ENCODE results near the gene CRYBB2. TPM values are rescaled to one million over a fixed set of nuclear protein-coding genes. Genes with fewer than 3 reads are reported as not detected.

The CRYBB2 gene
- total RNA-seq, 1 experiment from 2014 or later, result 0.39 TPM

DNA sequence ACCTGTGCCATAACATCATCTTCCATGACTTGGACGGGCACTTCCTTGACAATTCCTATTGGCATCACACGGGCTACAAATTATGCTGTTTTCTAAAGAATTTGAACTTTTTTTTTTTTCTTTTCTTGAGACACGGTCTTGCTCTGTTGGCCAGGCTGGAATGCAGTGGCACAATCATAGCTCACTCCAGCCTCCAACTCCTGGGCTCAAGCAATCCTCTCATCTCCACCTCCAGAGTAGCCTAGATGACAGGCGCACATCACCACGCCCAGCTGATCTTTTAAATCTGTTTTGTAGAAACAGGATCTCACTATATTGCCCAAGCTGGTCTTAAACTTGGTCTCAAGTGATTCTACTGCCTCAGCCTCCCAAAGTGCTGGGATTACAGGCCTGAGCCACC is 23.1 kb upstream of the CRYBB2 start:
- BruUV-seq (replicated peaks), result no TSS peak
- in situ Hi-C loops (cut with HindIII; ENCODE audit: low pct_unique_long_range_greater_than_20kb, low sequenced_read_pairs), result no loop called here
- POLR2A ChIA-PET, result no interaction called here
- no peak for ATAC-seq
- H3K36me3 ChIP-seq (ENCODE audit: control insufficient read depth, insufficient read depth, low read length), result no peaks in the 10 kb centered on the region; the same call in 1 of the 2 replicates
- no peaks in the 10 kb centered on the region for H3K4me1 ChIP-seq (ENCODE audit: control insufficient read depth, insufficient read depth, low read length)
- no peak for DNase-seq (ENCODE audit: low read depth, low spot score)
- H3K9me3 ChIP-seq (ENCODE audit: control insufficient read depth, insufficient read depth, low read depth, low read length), result no peaks in the 10 kb centered on the region
- no peaks in the 10 kb centered on the region for H3K27me3 ChIP-seq (ENCODE audit: control insufficient read depth, insufficient read depth, low read length)
- TF ChIP-seq, protein P1, sequence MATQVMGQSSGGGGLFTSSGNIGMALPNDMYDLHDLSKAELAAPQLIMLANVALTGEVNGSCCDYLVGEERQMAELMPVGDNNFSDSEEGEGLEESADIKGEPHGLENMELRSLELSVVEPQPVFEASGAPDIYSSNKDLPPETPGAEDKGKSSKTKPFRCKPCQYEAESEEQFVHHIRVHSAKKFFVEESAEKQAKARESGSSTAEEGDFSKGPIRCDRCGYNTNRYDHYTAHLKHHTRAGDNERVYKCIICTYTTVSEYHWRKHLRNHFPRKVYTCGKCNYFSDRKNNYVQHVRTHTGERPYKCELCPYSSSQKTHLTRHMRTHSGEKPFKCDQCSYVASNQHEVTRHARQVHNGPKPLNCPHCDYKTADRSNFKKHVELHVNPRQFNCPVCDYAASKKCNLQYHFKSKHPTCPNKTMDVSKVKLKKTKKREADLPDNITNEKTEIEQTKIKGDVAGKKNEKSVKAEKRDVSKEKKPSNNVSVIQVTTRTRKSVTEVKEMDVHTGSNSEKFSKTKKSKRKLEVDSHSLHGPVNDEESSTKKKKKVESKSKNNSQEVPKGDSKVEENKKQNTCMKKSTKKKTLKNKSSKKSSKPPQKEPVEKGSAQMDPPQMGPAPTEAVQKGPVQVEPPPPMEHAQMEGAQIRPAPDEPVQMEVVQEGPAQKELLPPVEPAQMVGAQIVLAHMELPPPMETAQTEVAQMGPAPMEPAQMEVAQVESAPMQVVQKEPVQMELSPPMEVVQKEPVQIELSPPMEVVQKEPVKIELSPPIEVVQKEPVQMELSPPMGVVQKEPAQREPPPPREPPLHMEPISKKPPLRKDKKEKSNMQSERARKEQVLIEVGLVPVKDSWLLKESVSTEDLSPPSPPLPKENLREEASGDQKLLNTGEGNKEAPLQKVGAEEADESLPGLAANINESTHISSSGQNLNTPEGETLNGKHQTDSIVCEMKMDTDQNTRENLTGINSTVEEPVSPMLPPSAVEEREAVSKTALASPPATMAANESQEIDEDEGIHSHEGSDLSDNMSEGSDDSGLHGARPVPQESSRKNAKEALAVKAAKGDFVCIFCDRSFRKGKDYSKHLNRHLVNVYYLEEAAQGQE (IDR thresholded peaks at IDR 0.05; ENCODE audit: insufficient read depth in 1 of 2, low read depth in 2 of 2, low read length in 1 of 2), result no peak
- no peak for TF ChIP-seq SIN3A (IDR thresholded peaks at IDR 0.05; ENCODE audit: borderline replicate concordance, insufficient read depth, low read depth, low read length)
- TF ChIP-seq TCF7L2 (IDR thresholded peaks at IDR 0.05; ENCODE audit: low read depth, low read length), result no peak
- TF ChIP-seq POLR2AphosphoS5 (IDR thresholded peaks at IDR 0.05; ENCODE audit: low read depth, low read length), result no peak
- TF ChIP-seq, protein P2, sequence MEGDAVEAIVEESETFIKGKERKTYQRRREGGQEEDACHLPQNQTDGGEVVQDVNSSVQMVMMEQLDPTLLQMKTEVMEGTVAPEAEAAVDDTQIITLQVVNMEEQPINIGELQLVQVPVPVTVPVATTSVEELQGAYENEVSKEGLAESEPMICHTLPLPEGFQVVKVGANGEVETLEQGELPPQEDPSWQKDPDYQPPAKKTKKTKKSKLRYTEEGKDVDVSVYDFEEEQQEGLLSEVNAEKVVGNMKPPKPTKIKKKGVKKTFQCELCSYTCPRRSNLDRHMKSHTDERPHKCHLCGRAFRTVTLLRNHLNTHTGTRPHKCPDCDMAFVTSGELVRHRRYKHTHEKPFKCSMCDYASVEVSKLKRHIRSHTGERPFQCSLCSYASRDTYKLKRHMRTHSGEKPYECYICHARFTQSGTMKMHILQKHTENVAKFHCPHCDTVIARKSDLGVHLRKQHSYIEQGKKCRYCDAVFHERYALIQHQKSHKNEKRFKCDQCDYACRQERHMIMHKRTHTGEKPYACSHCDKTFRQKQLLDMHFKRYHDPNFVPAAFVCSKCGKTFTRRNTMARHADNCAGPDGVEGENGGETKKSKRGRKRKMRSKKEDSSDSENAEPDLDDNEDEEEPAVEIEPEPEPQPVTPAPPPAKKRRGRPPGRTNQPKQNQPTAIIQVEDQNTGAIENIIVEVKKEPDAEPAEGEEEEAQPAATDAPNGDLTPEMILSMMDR (IDR thresholded peaks at IDR 0.05), result no peak
- no peak overlapping the region for H3K27ac ChIP-seq (ENCODE audit: low read length)
- CTCF ChIA-PET, result no interaction called here
- intact Hi-C loops (cut with micrococcal nuclease; ENCODE audit: unreplicated experiment), result no loop called here
- H3K4me3 ChIP-seq (ENCODE audit: low read depth in 2 of 2, low read length in 2 of 2), result no peak overlapping the region

DNA sequence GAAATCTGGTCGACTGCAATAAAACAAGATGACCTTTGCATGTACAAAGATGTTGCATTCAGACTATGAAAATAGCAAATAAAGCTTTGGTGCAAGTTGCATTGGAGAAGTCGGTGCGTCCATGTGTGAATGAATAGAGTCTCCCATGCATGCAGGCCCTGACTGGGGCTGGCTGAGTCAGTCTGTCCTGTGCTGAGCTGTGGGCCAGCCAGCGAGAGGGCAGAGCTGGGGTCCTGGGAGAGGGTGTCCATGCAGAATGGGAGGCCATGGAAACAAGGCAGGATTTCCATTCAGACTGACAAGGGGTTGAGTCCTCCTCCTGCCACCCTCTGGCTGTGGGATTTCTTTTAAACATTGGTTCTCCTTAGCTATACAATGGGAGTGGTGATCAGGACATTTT is 22.1 kb upstream of the CRYBB2 start:
- Histone ChIP-seq H3K27me3 (ENCODE audit: control insufficient read depth, insufficient read depth, low read length) (no peaks in the 10 kb centered on the region), H3K4me3 (ENCODE audit: low read depth in 2 of 2, low read length in 2 of 2) (no peak overlapping the region), H3K4me1 (ENCODE audit: control insufficient read depth, insufficient read depth, low read length) (no peaks in the 10 kb centered on the region), H3K27ac (ENCODE audit: low read length) (no peak overlapping the region), H3K9me3 (ENCODE audit: control insufficient read depth, insufficient read depth, low read depth, low read length) (no peaks in the 10 kb centered on the region), H3K36me3 (ENCODE audit: control insufficient read depth, insufficient read depth, low read length) (no peaks in the 10 kb centered on the region)
- intact Hi-C loops (cut with micrococcal nuclease; ENCODE audit: unreplicated experiment) (no loop called here), in situ Hi-C loops (cut with HindIII; ENCODE audit: low pct_unique_long_range_greater_than_20kb, low sequenced_read_pairs) (no loop called here)
- no peak for TF ChIP-seq SIN3A (IDR thresholded peaks at IDR 0.05; ENCODE audit: borderline replicate concordance, insufficient read depth, low read depth, low read length)
- TF ChIP-seq, protein P1 (IDR thresholded peaks at IDR 0.05; ENCODE audit: insufficient read depth in 1 of 2, low read depth in 2 of 2, low read length in 1 of 2), result no peak
- no peak for TF ChIP-seq TCF7L2 (IDR thresholded peaks at IDR 0.05; ENCODE audit: low read depth, low read length)
- TF ChIP-seq, protein P2 (IDR thresholded peaks at IDR 0.05), result no peak
- TF ChIP-seq POLR2AphosphoS5 (IDR thresholded peaks at IDR 0.05; ENCODE audit: low read depth, low read length), result no peak
- DNase-seq (ENCODE audit: low read depth, low spot score) (no peak), ATAC-seq (no peak)
- ChIA-PET POLR2A (no interaction called here), CTCF (no interaction called here)
- BruUV-seq (replicated peaks), result no TSS peak
